ENCODE measurements around the gene SEL1L3. TPM values are rescaled to one million over a fixed set of nuclear protein-coding genes. Genes with fewer than 3 reads are reported as not detected.

The SEL1L3 gene
- polyA plus RNA-seq, 1 of the 3 experiments (the other 2 are of a cell fraction) = 2.2 TPM

DNA sequence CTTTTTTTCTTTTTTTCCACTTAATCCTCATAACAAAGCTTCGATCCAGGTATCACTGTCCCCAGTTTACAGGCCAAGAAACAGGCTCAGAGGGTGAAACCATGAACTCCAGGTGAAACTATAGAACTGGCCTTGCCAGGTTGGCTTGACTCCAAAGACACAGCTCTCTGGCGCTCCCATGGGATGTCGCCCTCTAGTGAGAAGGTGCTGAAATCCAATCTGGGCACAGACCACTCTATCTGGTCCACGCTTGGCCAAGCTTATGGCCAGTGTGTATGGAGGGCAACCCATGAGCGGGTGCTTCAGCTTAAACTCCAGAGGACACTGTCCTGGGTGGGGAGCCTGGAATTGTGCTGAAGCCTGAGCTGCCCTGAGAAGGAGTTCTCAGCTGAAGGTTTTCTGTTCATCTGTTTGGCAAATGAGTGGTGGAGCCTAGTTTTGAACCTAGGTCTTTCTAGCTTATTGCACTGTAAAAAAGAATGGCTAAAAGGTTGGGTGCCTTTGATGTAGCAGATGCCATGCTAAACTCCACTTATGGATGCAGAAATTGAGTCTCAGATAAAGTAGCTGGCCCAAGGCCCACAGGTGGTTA is 70.5 kb downstream of the SEL1L3 start (continued):
- TF ChIP-seq CHD2 (IDR thresholded peaks at IDR 0.05; ENCODE audit: low read length, partially characterized antibody) = no peak
- no peak for TF ChIP-seq YY1 (IDR thresholded peaks at IDR 0.05; ENCODE audit: low read depth)
- TF ChIP-seq, protein P1, sequence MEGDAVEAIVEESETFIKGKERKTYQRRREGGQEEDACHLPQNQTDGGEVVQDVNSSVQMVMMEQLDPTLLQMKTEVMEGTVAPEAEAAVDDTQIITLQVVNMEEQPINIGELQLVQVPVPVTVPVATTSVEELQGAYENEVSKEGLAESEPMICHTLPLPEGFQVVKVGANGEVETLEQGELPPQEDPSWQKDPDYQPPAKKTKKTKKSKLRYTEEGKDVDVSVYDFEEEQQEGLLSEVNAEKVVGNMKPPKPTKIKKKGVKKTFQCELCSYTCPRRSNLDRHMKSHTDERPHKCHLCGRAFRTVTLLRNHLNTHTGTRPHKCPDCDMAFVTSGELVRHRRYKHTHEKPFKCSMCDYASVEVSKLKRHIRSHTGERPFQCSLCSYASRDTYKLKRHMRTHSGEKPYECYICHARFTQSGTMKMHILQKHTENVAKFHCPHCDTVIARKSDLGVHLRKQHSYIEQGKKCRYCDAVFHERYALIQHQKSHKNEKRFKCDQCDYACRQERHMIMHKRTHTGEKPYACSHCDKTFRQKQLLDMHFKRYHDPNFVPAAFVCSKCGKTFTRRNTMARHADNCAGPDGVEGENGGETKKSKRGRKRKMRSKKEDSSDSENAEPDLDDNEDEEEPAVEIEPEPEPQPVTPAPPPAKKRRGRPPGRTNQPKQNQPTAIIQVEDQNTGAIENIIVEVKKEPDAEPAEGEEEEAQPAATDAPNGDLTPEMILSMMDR (IDR thresholded peaks at IDR 0.05) = peak; percentile 57
- TF ChIP-seq GATA2 (CRISPR knock-in tag; IDR thresholded peaks at IDR 0.05) = no peak
- no peak for TF ChIP-seq RFX5 (IDR thresholded peaks at IDR 0.05; ENCODE audit: low read length)
- TF ChIP-seq, protein P2, sequence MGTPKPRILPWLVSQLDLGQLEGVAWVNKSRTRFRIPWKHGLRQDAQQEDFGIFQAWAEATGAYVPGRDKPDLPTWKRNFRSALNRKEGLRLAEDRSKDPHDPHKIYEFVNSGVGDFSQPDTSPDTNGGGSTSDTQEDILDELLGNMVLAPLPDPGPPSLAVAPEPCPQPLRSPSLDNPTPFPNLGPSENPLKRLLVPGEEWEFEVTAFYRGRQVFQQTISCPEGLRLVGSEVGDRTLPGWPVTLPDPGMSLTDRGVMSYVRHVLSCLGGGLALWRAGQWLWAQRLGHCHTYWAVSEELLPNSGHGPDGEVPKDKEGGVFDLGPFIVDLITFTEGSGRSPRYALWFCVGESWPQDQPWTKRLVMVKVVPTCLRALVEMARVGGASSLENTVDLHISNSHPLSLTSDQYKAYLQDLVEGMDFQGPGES (IDR thresholded peaks at IDR 0.05; ENCODE audit: low read depth, low read length) = no peak
- TF ChIP-seq JUND (IDR thresholded peaks at IDR 0.05) = no peak

DNA sequence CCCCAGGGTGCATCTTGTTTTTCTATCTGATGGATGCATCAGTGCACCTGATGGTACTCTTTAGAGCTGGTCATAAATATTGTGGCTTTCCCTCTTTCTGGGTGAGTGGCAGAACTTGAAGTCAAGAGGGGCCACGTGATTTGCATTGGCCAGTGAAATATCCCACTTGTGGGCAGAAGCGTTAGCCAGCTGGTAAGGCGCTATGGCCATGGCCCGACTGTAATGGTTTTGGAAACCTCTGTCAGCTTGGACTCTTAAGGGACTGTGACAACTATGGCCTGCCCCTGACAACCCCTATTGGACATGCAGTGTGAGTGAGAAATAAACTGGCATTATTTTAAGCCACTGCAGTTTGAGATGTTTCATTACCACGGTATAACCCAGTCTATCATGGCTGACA is 72.8 kb downstream of the SEL1L3 start:
- POLR2A ChIA-PET = no interaction called here
- no peaks in the 10 kb centered on the region for H3K4me1 ChIP-seq (ENCODE audit: control insufficient read depth in 1 of 2, insufficient read depth in 2 of 2, low read depth in 1 of 2, low read length in 1 of 2)
- no peak for DNase-seq
- TF ChIP-seq FOXJ3 (CRISPR knock-in tag; IDR thresholded peaks at IDR 0.05) (no peak), GATA2 (CRISPR knock-in tag; IDR thresholded peaks at IDR 0.05) (no peak), CHD2 (IDR thresholded peaks at IDR 0.05; ENCODE audit: low read length, partially characterized antibody) (no peak), TCF12 (IDR thresholded peaks at IDR 0.05) (no peak), GABPA (IDR thresholded peaks at IDR 0.05; ENCODE audit: low read depth) (no peak), POLR2AphosphoS5 (IDR thresholded peaks at IDR 0.05; ENCODE audit: low read depth, low read length) (no peak), YY1 (IDR thresholded peaks at IDR 0.05; ENCODE audit: low read depth) (no peak), FOXM1 (IDR thresholded peaks at IDR 0.05; ENCODE audit: low read depth) (no peak), EP300 (IDR thresholded peaks at IDR 0.05; ENCODE audit: borderline replicate concordance in 1 of 2, low read depth in 1 of 2, low read length in 1 of 2) (no peak), SIN3A (IDR thresholded peaks at IDR 0.05; ENCODE audit: borderline replicate concordance, low read depth, low read length) (no peak), EZH2phosphoT487 (IDR thresholded peaks at IDR 0.05; ENCODE audit: borderline replicate concordance, low read depth) (no peak), MXI1 (IDR thresholded peaks at IDR 0.05; ENCODE audit: low read depth, low read length) (no peak), RCOR1 (IDR thresholded peaks at IDR 0.05; ENCODE audit: low read length) (no peak), JUND (IDR thresholded peaks at IDR 0.05) (no peak), SMC3 (IDR thresholded peaks at IDR 0.05; ENCODE audit: low read depth, low read length) (no peak)
- TF ChIP-seq, protein P3, sequence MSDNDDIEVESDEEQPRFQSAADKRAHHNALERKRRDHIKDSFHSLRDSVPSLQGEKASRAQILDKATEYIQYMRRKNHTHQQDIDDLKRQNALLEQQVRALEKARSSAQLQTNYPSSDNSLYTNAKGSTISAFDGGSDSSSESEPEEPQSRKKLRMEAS (IDR thresholded peaks at IDR 0.05; ENCODE audit: low read depth) = no peak
- TF ChIP-seq, protein P4, sequence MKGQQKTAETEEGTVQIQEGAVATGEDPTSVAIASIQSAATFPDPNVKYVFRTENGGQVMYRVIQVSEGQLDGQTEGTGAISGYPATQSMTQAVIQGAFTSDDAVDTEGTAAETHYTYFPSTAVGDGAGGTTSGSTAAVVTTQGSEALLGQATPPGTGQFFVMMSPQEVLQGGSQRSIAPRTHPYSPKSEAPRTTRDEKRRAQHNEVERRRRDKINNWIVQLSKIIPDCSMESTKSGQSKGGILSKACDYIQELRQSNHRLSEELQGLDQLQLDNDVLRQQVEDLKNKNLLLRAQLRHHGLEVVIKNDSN (IDR thresholded peaks at IDR 0.05; ENCODE audit: borderline replicate concordance, low read depth) = no peak
- TF ChIP-seq, protein P2 (IDR thresholded peaks at IDR 0.05; ENCODE audit: low read depth, low read length) = no peak
- no peaks in the 10 kb centered on the region for H3F3A ChIP-seq (replicated peaks; ENCODE audit: insufficient read depth)
- H3K79me2 ChIP-seq (ENCODE audit: insufficient read depth) = no peaks in the 10 kb centered on the region
- no peaks in the 10 kb centered on the region for H4K20me1 ChIP-seq (ENCODE audit: insufficient read depth)
- no peak overlapping the region for H3K9ac ChIP-seq
- H3K27ac ChIP-seq (ENCODE audit: low read depth in 2 of 2, low read length in 1 of 2) = no peak overlapping the region
- H3K27me3 ChIP-seq (ENCODE audit: insufficient read depth) = no peaks in the 10 kb centered on the region
- no peaks in the 10 kb centered on the region for H3K9me3 ChIP-seq
- H3K9me2 ChIP-seq = no peaks in the 10 kb centered on the region
- no peak overlapping the region for H2AFZ ChIP-seq (ENCODE audit: low read depth)
- no peak overlapping the region for H3K4me3 ChIP-seq (ENCODE audit: low read depth in 2 of 2, low read length in 1 of 2)
- CTCF ChIA-PET = interaction anchor here (1.3 kb wide), 1 partner anchor 21 kb away, joined by 3 read pairs; no protein-coding TSS in a partner anchor
- H3K36me3 ChIP-seq (replicated peaks in 1 of 2; ENCODE audit: control insufficient read depth in 1 of 2, insufficient read depth in 2 of 2, low read length in 1 of 2) = no peaks in the 10 kb centered on the region
- no peak overlapping the region for H3K4me2 ChIP-seq
- WGBS (ENCODE audit: low lambda C conversion rate) = 55% methylated on average over 5 of the region's 5 CpGs
